WERI-Rb-1 (cell line): ENCODE data around the gene FAM169A.
"Not testable (repeated sequence)": the region's sequence is repeated elsewhere in the genome, so short reads cannot be mapped to it uniquely, and the experiment has no call there.

Experiments
- DNase-seq: peaks from one replicate; pipeline ENCODE4 v3.0.0-alpha.2; 2020
- H3K27ac ChIP-seq: fragments of 250-450 bp; sonication (Bioruptor Pico); 2 replicates; pipeline ENCODE4 v1.5.1; 2020; ENCODE audit warnings: mild to moderate bottlenecking, moderate library complexity
- H3K27me3 ChIP-seq: fragments of 250-450 bp; sonication (Bioruptor Pico); 2 replicates; pipeline ENCODE4 v1.5.1; 2021; ENCODE audit warnings: mild to moderate bottlenecking, low read depth, moderate library complexity; ENCODE audit not compliant: insufficient read depth, severe bottlenecking
- H3K36me3 ChIP-seq: fragments of 250-450 bp; sonication (Bioruptor Pico); 2 replicates; pipeline ENCODE4 v1.5.1; 2020; ENCODE audit warnings: mild to moderate bottlenecking, moderate library complexity
- H3K4me3 ChIP-seq: 2 replicates; pipeline ENCODE4 v1.5.1; 2011; ENCODE audit warnings: low read depth, mild to moderate bottlenecking, control low read depth, low read length
- H3K9me3 ChIP-seq: fragments of 250-450 bp; sonication (Bioruptor Pico); 2 replicates; pipeline ENCODE4 v1.5.1; 2021; ENCODE audit warnings: mild to moderate bottlenecking, moderate library complexity; ENCODE audit not compliant: severe bottlenecking
- CTCF ChIP-seq: IDR thresholded peaks from 2 replicates; pipeline ENCODE4 v1.5.1; 2011; ENCODE audit warnings: low read depth, mild to moderate bottlenecking, control low read depth, inconsistent platforms, low read length

FAM169A gene

GRCh38 chr5:74865804-74866595 is at the start of gene FAM169A:
FAM169A (minus strand) TSS chr5:74866387; CDS start chr5:74841676, 24,711 bp downstream.
- no peaks in the 10 kb centered on the region for H3K9me3 ChIP-seq
- 0 out of 2 replicates have a peak, but pooled peaks have one; percentile 10 for TF ChIP-seq CTCF
- peak; percentile 53 for DNase-seq
- H3K36me3 ChIP-seq = no peaks in the 10 kb centered on the region
- peak within 1 kb of the TSS; percentile 94 for H3K4me3 ChIP-seq
- no peaks in the 10 kb centered on the region for H3K27me3 ChIP-seq
- peak within 1 kb of the TSS; percentile 82 for H3K27ac ChIP-seq

- TF ChIP-seq CTCF = no peak
- Histone ChIP-seq H3K36me3 (no peaks in the 10 kb centered on the region), H3K27me3 (no peaks in the 10 kb centered on the region), H3K27ac (no peak overlapping the region), H3K9me3 (no peaks in the 10 kb centered on the region), H3K4me3 (no peak overlapping the region)
- no peak for DNase-seq
These were observed 49.3 kb upstream of the FAM169A start for GRCh38 chr5:74915488-74915887.

GRCh38 chr5:74911421-74911820 is 45.2 kb upstream of the FAM169A start:
- H3K27me3 ChIP-seq, H3K27ac ChIP-seq, H3K36me3 ChIP-seq, DNase-seq, H3K4me3 ChIP-seq, H3K9me3 ChIP-seq: not testable (repeated sequence)

GRCh38 chr5:74909888-74910287 is 43.7 kb upstream of the FAM169A start:
- not testable (repeated sequence) for H3K27ac ChIP-seq, DNase-seq, H3K36me3 ChIP-seq, H3K9me3 ChIP-seq, H3K4me3 ChIP-seq, H3K27me3 ChIP-seq

GRCh38 chr5:74908237-74908636 is 42.0 kb upstream of the FAM169A start:
- not testable (repeated sequence) for DNase-seq, H3K27me3 ChIP-seq, H3K36me3 ChIP-seq, H3K4me3 ChIP-seq, H3K27ac ChIP-seq, H3K9me3 ChIP-seq

- not testable (repeated sequence) for H3K27ac ChIP-seq, DNase-seq, H3K4me3 ChIP-seq, H3K9me3 ChIP-seq, H3K36me3 ChIP-seq, H3K27me3 ChIP-seq
These were observed 38.5 kb upstream of the FAM169A start for GRCh38 chr5:74904713-74905112.

GRCh38 chr5:74903165-74903787 is 37.1 kb upstream of the FAM169A start:
- peak; percentile 80 for TF ChIP-seq CTCF
- peak; percentile 68 for DNase-seq

GRCh38 chr5:74897049-74897448 is 30.9 kb upstream of the FAM169A start:
- no peak for TF ChIP-seq CTCF
- H3K4me3 ChIP-seq = no peak overlapping the region
- DNase-seq = no peak
- no peaks in the 10 kb centered on the region for H3K27me3 ChIP-seq
- no peak overlapping the region for H3K27ac ChIP-seq
- H3K9me3 ChIP-seq = no peaks in the 10 kb centered on the region
- no peaks in the 10 kb centered on the region for H3K36me3 ChIP-seq

More at GRCh38 chr5:74903165-74903787, 37.1 kb upstream of the FAM169A start:
- no peaks in the 10 kb centered on the region for H3K36me3 ChIP-seq
- H3K4me3 ChIP-seq = no peak overlapping the region
- no peak overlapping the region for H3K27ac ChIP-seq
- no peaks in the 10 kb centered on the region for H3K9me3 ChIP-seq
- no peaks in the 10 kb centered on the region for H3K27me3 ChIP-seq
